ENCODE measurements around the gene PARVA. TPM values are rescaled to one million over a fixed set of nuclear protein-coding genes. Genes with fewer than 3 reads are reported as not detected.

Gene PARVA
- total RNA-seq, 4 donors from 2014 or later: 52.9 to 188 (median 66.5) TPM

- Histone ChIP-seq H3K36me3 (no peaks in the 10 kb centered on the region), H3K9me3 (no peaks in the 10 kb centered on the region), H3K27me3 (no peaks in the 10 kb centered on the region), H3K27ac (peak overlapping the region; percentile 99 to 100), H3K4me3 (peak overlapping the region; percentile 48 to 93), H3K4me1 (peaks cover 0 to 12% of the 10 kb centered on the region in 2 donors)
- TF ChIP-seq POLR2A (IDR thresholded peaks at IDR 0.05): peak in 1 of 2 donors; percentile 27
- no peak for TF ChIP-seq CTCF (IDR thresholded peaks at IDR 0.05)
- peak; percentile 81 to 86 for DNase-seq
- intact Hi-C loops (cut with DNase I; ENCODE audit: low total_unique reads): no loop called here
Observed at GRCh38 chr11:12376259-12377081, 901 bp upstream of the PARVA start.

- Histone ChIP-seq H3K9me3 (no peaks in the 10 kb centered on the region), H3K27ac (peak overlapping the region; percentile 99 to 100), H3K4me1 (peaks cover 0 to 12% of the 10 kb centered on the region in 2 donors), H3K36me3 (no peaks in the 10 kb centered on the region), H3K4me3 (peak overlapping the region; percentile 48 to 93), H3K27me3 (no peaks in the 10 kb centered on the region)
- TF ChIP-seq CTCF (IDR thresholded peaks at IDR 0.05) (peak in 3 of 4 experiments; percentile 25 to 57 (median 49)), POLR2A (IDR thresholded peaks at IDR 0.05) (peak in 1 of 2 donors; percentile 58)
- intact Hi-C loops (cut with DNase I; ENCODE audit: low total_unique reads): no loop called here
- DNase-seq: peak; percentile 73 to 76
Observed at GRCh38 chr11:12377824-12378593, 638 bp downstream of the PARVA start.

GRCh38 chr11:12380565-12381325 lies 3.4 kb downstream of the PARVA start:
- H3K27ac ChIP-seq: peak overlapping the region; percentile 99 to 100
- H3K9me3 ChIP-seq: no peaks in the 10 kb centered on the region
- intact Hi-C loops (cut with DNase I; ENCODE audit: low total_unique reads): no loop called here
- no peaks in the 10 kb centered on the region for H3K36me3 ChIP-seq
- peaks cover 0 to 15% of the 10 kb centered on the region in 2 donors for H3K4me1 ChIP-seq
- no peak for DNase-seq
- TF ChIP-seq POLR2A (IDR thresholded peaks at IDR 0.05): no peak
- H3K4me3 ChIP-seq: no peak overlapping the region
- H3K27me3 ChIP-seq: no peaks in the 10 kb centered on the region

- Histone ChIP-seq H3K4me1 (peaks cover 0 to 26% of the 10 kb centered on the region in 2 donors), H3K27ac (peak overlapping the region in 1 of 2 donors; percentile 99), H3K27me3 (no peaks in the 10 kb centered on the region), H3K4me3 (no peak overlapping the region), H3K9me3 (no peaks in the 10 kb centered on the region), H3K36me3 (no peaks in the 10 kb centered on the region)
- TF ChIP-seq CTCF (IDR thresholded peaks at IDR 0.05) (no peak), POLR2A (IDR thresholded peaks at IDR 0.05) (no peak)
- DNase-seq: no peak
- intact Hi-C loops (cut with DNase I; ENCODE audit: low total_unique reads): no loop called here
Observed at GRCh38 chr11:12381875-12382274, 4.5 kb downstream of the PARVA start.

- intact Hi-C loops (cut with DNase I; ENCODE audit: low total_unique reads): no loop called here
- Histone ChIP-seq H3K9me3 (no peaks in the 10 kb centered on the region), H3K4me1 (peaks cover 3 to 26% of the 10 kb centered on the region in 2 donors), H3K27ac (peak overlapping the region in 1 of 2 donors; percentile 96), H3K4me3 (no peak overlapping the region), H3K27me3 (no peaks in the 10 kb centered on the region), H3K36me3 (no peaks in the 10 kb centered on the region)
- TF ChIP-seq CTCF (IDR thresholded peaks at IDR 0.05): no peak
- TF ChIP-seq POLR2A (IDR thresholded peaks at IDR 0.05): no peak
- no peak for DNase-seq
Observed at GRCh38 chr11:12382451-12382850, 5.1 kb downstream of the PARVA start.
